ENCODE results near the gene MAP1LC3B2.
"Not testable (repeated sequence)": the region's sequence is repeated elsewhere in the genome, so short reads cannot be mapped to it uniquely, and the experiment has no call there.

Gene MAP1LC3B2

GRCh38 chr12:116564080-116564479, 4.9 kb downstream of the MAP1LC3B2 start:
- H3K4me3 ChIP-seq (replicated peaks; ENCODE audit: insufficient read depth, low read length): no peak overlapping the region
- H3K27me3 ChIP-seq (ENCODE audit: insufficient read depth, poor library complexity, severe bottlenecking): no peaks in the 10 kb centered on the region
- no peak for DNase-seq (ENCODE audit: low read depth in 1 of 2, low spot score in 1 of 2)
- H3K27ac ChIP-seq (replicated peaks): no peak overlapping the region
- TF ChIP-seq GABPA (IDR thresholded peaks at IDR 0.05; ENCODE audit: low read depth) (no peak), CTCF (IDR thresholded peaks at IDR 0.05; ENCODE audit: insufficient read depth, low read length) (no peak), SPI1 (IDR thresholded peaks at IDR 0.05; ENCODE audit: borderline replicate concordance, low read depth) (no peak), REST (IDR thresholded peaks at IDR 0.05; ENCODE audit: insufficient replicate concordance, low read depth) (no peak), POLR2AphosphoS5 (IDR thresholded peaks at IDR 0.05; ENCODE audit: low read depth) (no peak)

GRCh38 chr12:116565221-116565620, 6.0 kb downstream of the MAP1LC3B2 start:
- not testable (repeated sequence) for H3K27me3 ChIP-seq (ENCODE audit: insufficient read depth, poor library complexity, severe bottlenecking); H3K4me3 ChIP-seq (replicated peaks; ENCODE audit: insufficient read depth, low read length); DNase-seq (ENCODE audit: low read depth in 1 of 2, low spot score in 1 of 2); H3K27ac ChIP-seq (replicated peaks)

- Histone ChIP-seq H3K27ac (replicated peaks) (no peak overlapping the region), H3K4me3 (replicated peaks; ENCODE audit: insufficient read depth, low read length) (no peak overlapping the region), H3K27me3 (ENCODE audit: insufficient read depth, poor library complexity, severe bottlenecking) (no peaks in the 10 kb centered on the region)
- TF ChIP-seq CTCF (IDR thresholded peaks at IDR 0.05; ENCODE audit: insufficient read depth, low read length) (no peak), REST (IDR thresholded peaks at IDR 0.05; ENCODE audit: insufficient replicate concordance, low read depth) (no peak), POLR2AphosphoS5 (IDR thresholded peaks at IDR 0.05; ENCODE audit: low read depth) (no peak), SPI1 (IDR thresholded peaks at IDR 0.05; ENCODE audit: borderline replicate concordance, low read depth) (no peak), GABPA (IDR thresholded peaks at IDR 0.05; ENCODE audit: low read depth) (no peak)
- no peak for DNase-seq (ENCODE audit: low read depth in 1 of 2, low spot score in 1 of 2)
Measured at GRCh38 chr12:116565963-116566362, 6.8 kb downstream of the MAP1LC3B2 start.

GRCh38 chr12:116568203-116568602, 9.0 kb downstream of the MAP1LC3B2 start:
- Histone ChIP-seq H3K27me3 (ENCODE audit: insufficient read depth, poor library complexity, severe bottlenecking) (no peaks in the 10 kb centered on the region), H3K4me3 (replicated peaks; ENCODE audit: insufficient read depth, low read length) (no peak overlapping the region), H3K27ac (replicated peaks) (no peak overlapping the region)
- TF ChIP-seq GABPA (IDR thresholded peaks at IDR 0.05; ENCODE audit: low read depth): no peak
- no peak for TF ChIP-seq SPI1 (IDR thresholded peaks at IDR 0.05; ENCODE audit: borderline replicate concordance, low read depth)
- no peak for TF ChIP-seq REST (IDR thresholded peaks at IDR 0.05; ENCODE audit: insufficient replicate concordance, low read depth)
- TF ChIP-seq POLR2AphosphoS5 (IDR thresholded peaks at IDR 0.05; ENCODE audit: low read depth): no peak
- no peak for TF ChIP-seq CTCF (IDR thresholded peaks at IDR 0.05; ENCODE audit: insufficient read depth, low read length)
- no peak for DNase-seq (ENCODE audit: low read depth in 1 of 2, low spot score in 1 of 2)
